H1 (cell line): ENCODE measurements around the gene SEMA7A.

ENCODE experiments used
- CBX5 ChIP-seq: fragments of 300-800, 300-1000 bp; sonication (generic); IDR thresholded peaks from 2 replicates; pipeline ENCODE4 v1.7.1; 2016; ENCODE audit warnings: antibody characterized with exemption, low read length, low read depth
- CHD1 ChIP-seq: IDR thresholded peaks from 2 replicates; pipeline ENCODE4 v1.6.1; 2012; ENCODE audit warnings: low read depth, low read length, improper control_type of control experiment
- EP300 ChIP-seq, 2 experiments: IDR thresholded peaks; 1 replicate in 1 of 2; 2 replicates in 1 of 2; pipeline ENCODE4 v1.6.1; 2011 to 2012; ENCODE audit warnings: low read depth in 2 of 2, low read length in 2 of 2, mild to moderate bottlenecking in 2 of 2, borderline replicate concordance in 1 of 2, inconsistent platforms in 1 of 2, moderate library complexity in 1 of 2
- GABPA ChIP-seq: IDR thresholded peaks from 2 replicates; pipeline ENCODE4 v1.6.1; 2011; ENCODE audit warnings: mild to moderate bottlenecking, low read length, moderate library complexity, borderline replicate concordance; ENCODE audit not compliant: insufficient read depth
- HDAC6 ChIP-seq: IDR thresholded peaks from one replicate; pipeline ENCODE4 v1.7.1; 2012; ENCODE audit warnings: low read depth, mild to moderate bottlenecking, inconsistent platforms, low read length, moderate library complexity
- POLR2A ChIP-seq, 2 experiments: IDR thresholded peaks; 1 replicate in 1 of 2; 2 replicates in 1 of 2; pipeline ENCODE4 v1.6.1; 2011; ENCODE audit warnings: low read depth in 2 of 2, low read length in 2 of 2, mild to moderate bottlenecking in 2 of 2; ENCODE audit errors: control extremely low read depth in 1 of 2
- POLR2AphosphoS5 ChIP-seq: IDR thresholded peaks from 2 replicates; pipeline ENCODE4 v1.6.1; 2011; ENCODE audit warnings: low read depth, low read length
- TBP ChIP-seq: IDR thresholded peaks from 2 replicates; pipeline ENCODE4 v1.6.1; 2011; ENCODE audit warnings: low read depth, low read length, improper control_type of control experiment
- TCF12 ChIP-seq: IDR thresholded peaks from 2 replicates; pipeline ENCODE4 v1.6.1; 2011; ENCODE audit warnings: low read depth, mild to moderate bottlenecking, low read length
- YY1 ChIP-seq: IDR thresholded peaks from 2 replicates; pipeline ENCODE4 v1.6.1; 2011; ENCODE audit warnings: low read depth, mild to moderate bottlenecking, low read length
- TF ChIP-seq, protein P1 (sequence below), 3 experiments: IDR thresholded peaks; 1 replicate in 2 of 3; 2 replicates in 1 of 3; pipeline versions ENCODE4 v1.5.1 to v1.6.1; 2011; ENCODE audit warnings: low read length in 3 of 3, mild to moderate bottlenecking in 3 of 3, inconsistent platforms in 2 of 3, low read depth in 1 of 3, moderate library complexity in 1 of 3; ENCODE audit not compliant: insufficient read depth in 1 of 3; ENCODE audit errors: control extremely low read depth in 1 of 3

DNA sequence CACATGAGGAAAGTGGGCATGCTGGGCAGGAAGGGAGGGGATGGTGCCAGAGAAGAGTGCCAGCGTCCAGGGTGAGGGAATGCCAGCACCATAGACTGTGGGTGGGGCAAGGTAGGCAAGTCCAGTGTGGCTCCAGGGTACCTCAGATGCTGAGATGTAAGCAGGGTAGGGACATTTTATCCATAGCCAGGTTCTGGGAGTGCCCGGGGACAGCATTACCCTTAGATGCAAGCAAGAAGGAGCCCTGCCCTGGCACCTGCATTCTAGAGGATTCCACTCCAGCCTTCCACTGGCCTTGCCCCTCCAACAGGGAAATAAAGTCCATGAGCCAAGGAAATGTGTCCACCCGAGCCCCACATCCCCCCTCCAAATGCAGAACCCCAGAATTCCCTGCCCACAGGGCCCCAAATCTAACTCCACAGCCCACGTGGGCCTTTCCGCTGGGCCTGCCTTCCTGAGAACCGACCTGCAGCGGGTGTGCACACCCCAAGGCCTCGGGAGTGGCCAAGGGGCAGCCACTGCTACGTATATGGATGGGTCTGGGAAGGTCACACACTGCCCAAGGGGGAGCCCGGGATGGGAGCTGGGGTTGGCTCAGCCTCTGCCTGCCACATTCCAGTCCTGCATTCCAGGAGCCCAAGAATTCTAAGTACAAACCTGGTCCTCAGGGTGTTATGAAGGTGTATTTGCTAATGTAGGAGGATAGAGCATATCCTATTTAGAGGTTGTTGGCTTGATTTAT, 46.0 kb downstream of the SEMA7A start:
- TF ChIP-seq POLR2AphosphoS5 (no peak), CBX5 (no peak), GABPA (no peak), TBP (no peak), CHD1 (no peak), EP300 (IDR thresholded peaks at IDR 0.05; ENCODE audit: borderline replicate concordance in 1 of 2, low read depth in 2 of 2, low read length in 2 of 2) (no peak), YY1 (no peak), TCF12 (no peak), POLR2A (IDR thresholded peaks at IDR 0.05; ENCODE audit: control extremely low read depth in 1 of 2, low read depth in 2 of 2, low read length in 2 of 2) (no peak), HDAC6 (no peak)
- TF ChIP-seq, protein P1, sequence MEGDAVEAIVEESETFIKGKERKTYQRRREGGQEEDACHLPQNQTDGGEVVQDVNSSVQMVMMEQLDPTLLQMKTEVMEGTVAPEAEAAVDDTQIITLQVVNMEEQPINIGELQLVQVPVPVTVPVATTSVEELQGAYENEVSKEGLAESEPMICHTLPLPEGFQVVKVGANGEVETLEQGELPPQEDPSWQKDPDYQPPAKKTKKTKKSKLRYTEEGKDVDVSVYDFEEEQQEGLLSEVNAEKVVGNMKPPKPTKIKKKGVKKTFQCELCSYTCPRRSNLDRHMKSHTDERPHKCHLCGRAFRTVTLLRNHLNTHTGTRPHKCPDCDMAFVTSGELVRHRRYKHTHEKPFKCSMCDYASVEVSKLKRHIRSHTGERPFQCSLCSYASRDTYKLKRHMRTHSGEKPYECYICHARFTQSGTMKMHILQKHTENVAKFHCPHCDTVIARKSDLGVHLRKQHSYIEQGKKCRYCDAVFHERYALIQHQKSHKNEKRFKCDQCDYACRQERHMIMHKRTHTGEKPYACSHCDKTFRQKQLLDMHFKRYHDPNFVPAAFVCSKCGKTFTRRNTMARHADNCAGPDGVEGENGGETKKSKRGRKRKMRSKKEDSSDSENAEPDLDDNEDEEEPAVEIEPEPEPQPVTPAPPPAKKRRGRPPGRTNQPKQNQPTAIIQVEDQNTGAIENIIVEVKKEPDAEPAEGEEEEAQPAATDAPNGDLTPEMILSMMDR (IDR thresholded peaks at IDR 0.05; ENCODE audit: control extremely low read depth in 1 of 3, insufficient read depth in 1 of 3, low read depth in 1 of 3, low read length in 3 of 3) = no peak
